WERI-Rb-1 (cell line): ENCODE measurements around the gene POLR3G.

Experiments used
- DNase-seq: peaks from one replicate; pipeline ENCODE4 v3.0.0-alpha.2; 2020
- H3K27ac ChIP-seq: fragments of 250-450 bp; sonication (Bioruptor Pico); 2 replicates; pipeline ENCODE4 v1.5.1; 2020; ENCODE audit warnings: mild to moderate bottlenecking, moderate library complexity
- H3K27me3 ChIP-seq: fragments of 250-450 bp; sonication (Bioruptor Pico); 2 replicates; pipeline ENCODE4 v1.5.1; 2021; ENCODE audit warnings: mild to moderate bottlenecking, low read depth, moderate library complexity; ENCODE audit not compliant: insufficient read depth, severe bottlenecking
- H3K36me3 ChIP-seq: fragments of 250-450 bp; sonication (Bioruptor Pico); 2 replicates; pipeline ENCODE4 v1.5.1; 2020; ENCODE audit warnings: mild to moderate bottlenecking, moderate library complexity
- H3K4me3 ChIP-seq: 2 replicates; pipeline ENCODE4 v1.5.1; 2011; ENCODE audit warnings: low read depth, mild to moderate bottlenecking, control low read depth, low read length
- H3K9me3 ChIP-seq: fragments of 250-450 bp; sonication (Bioruptor Pico); 2 replicates; pipeline ENCODE4 v1.5.1; 2021; ENCODE audit warnings: mild to moderate bottlenecking, moderate library complexity; ENCODE audit not compliant: severe bottlenecking
- TF ChIP-seq, protein P1 (sequence below): IDR thresholded peaks from 2 replicates; pipeline ENCODE4 v1.5.1; 2011; ENCODE audit warnings: low read depth, mild to moderate bottlenecking, control low read depth, inconsistent platforms, low read length

The POLR3G gene

DNA sequence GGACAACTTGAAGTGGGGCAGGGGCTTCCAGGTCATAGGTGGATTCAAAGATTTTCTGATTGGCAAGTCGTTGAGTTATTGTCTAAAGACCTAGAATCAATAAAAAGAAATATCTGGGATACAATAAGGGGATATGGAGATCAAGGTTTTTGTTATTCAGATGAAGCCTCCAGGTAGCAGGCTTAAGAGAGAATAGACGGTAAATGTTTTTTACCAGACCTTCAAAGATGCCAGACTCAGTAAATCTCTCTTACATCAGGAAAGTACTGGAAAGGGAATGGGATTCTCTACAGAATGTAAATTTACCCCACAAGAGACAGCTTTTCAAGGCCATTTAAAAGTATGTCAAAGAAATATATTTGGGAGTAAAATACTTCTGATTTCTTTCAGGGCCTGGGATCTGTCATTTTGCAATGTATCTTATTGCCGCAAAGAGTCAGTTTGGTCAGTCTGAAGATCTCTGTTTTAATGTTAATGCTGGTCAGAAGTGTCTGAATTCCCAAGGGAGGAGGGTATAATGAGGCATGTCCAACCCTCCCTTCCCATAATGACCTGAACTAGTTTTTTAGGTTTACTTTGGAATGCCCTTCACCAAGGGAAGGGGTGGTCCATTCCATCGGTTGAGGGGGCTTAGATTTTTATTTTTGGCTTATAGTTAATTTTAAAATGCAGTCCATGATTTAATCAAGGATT lies 68.3 kb downstream of the POLR3G start:
- TF ChIP-seq, protein P1, sequence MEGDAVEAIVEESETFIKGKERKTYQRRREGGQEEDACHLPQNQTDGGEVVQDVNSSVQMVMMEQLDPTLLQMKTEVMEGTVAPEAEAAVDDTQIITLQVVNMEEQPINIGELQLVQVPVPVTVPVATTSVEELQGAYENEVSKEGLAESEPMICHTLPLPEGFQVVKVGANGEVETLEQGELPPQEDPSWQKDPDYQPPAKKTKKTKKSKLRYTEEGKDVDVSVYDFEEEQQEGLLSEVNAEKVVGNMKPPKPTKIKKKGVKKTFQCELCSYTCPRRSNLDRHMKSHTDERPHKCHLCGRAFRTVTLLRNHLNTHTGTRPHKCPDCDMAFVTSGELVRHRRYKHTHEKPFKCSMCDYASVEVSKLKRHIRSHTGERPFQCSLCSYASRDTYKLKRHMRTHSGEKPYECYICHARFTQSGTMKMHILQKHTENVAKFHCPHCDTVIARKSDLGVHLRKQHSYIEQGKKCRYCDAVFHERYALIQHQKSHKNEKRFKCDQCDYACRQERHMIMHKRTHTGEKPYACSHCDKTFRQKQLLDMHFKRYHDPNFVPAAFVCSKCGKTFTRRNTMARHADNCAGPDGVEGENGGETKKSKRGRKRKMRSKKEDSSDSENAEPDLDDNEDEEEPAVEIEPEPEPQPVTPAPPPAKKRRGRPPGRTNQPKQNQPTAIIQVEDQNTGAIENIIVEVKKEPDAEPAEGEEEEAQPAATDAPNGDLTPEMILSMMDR: no peak
- Histone ChIP-seq H3K4me3 (no peak overlapping the region), H3K27ac (no peak overlapping the region), H3K27me3 (no peaks in the 10 kb centered on the region), H3K36me3 (no peaks in the 10 kb centered on the region), H3K9me3 (no peaks in the 10 kb centered on the region)
- no peak for DNase-seq

DNA sequence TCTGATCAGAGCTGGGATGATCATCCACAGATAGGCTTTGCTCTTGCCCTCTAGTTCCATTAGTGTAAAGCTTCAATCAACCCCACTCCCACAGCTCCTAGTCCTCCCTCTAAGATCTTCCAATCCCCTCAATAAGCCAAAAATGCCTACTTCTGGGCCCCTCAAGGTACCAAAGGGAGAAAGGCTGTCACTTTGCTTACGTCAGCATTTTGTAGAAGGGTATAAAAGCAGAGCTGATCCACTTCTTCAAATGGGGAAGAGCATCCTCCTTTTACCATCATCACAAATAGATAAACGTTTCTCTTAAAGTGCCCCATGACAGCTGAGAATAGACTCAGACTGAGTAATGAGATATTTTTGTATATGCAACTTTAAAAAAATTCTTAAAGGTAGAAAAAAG lies 70.8 kb downstream of the POLR3G start:
- no peak overlapping the region for H3K4me3 ChIP-seq
- no peaks in the 10 kb centered on the region for H3K27me3 ChIP-seq
- no peak overlapping the region for H3K27ac ChIP-seq
- H3K36me3 ChIP-seq: no peaks in the 10 kb centered on the region
- H3K9me3 ChIP-seq: no peaks in the 10 kb centered on the region
- TF ChIP-seq, protein P1: no peak
- DNase-seq: no peak

DNA sequence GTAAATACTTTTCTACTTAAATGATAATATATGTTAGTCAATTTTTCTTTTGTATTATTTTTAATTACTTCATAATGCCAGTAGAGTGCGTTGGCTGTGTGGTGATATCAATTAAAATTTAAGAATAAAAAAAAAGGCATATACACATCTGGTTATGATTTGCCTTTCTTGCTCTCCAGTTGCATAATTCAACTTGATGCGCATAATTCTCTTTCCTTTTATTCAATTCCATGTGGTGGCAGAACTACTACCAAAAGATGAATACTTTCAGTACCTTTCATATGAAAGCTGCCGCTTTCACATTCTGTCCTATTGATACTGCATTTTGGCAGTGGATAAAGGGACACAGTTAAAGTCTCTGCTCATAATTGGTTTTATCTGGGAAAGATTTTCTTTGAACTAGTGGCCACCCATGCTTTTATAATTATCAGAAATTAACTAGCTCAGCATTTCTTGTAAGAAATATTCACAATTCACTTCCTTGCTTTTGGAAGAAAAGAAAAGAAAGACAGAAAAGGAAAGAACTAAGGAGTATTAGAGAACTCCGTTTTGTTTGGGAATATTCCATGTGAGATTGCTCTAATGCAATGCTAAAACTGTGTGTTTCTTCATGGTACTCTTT lies 71.7 kb downstream of the POLR3G start:
- no peak overlapping the region for H3K4me3 ChIP-seq
- DNase-seq: no peak
- no peak overlapping the region for H3K27ac ChIP-seq
- H3K27me3 ChIP-seq: no peaks in the 10 kb centered on the region
- H3K9me3 ChIP-seq: no peaks in the 10 kb centered on the region
- no peaks in the 10 kb centered on the region for H3K36me3 ChIP-seq
- TF ChIP-seq, protein P1: no peak

DNA sequence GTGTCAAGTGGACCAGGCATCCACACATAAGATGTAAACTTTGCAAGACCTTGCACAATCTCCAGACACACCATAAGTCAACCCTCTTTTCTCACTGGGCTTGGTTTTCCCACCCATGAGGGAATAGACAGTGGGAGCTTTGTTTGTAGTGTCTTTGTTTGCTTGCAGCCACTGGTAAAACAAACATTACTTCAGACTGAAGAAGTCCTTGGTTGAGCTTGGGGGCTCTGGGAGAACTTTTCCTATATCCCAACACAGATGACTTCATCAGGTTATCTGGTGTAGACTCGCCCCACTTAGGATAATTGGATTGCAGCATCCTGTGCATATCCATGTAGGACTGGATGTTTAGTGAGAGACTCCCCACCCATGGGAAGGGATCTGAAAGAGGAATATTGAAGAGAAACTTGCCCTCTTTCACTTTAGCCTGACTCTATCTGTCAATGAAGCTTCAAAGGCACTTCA lies 72.4 kb downstream of the POLR3G start:
- H3K27me3 ChIP-seq: no peaks in the 10 kb centered on the region
- no peak for DNase-seq
- H3K9me3 ChIP-seq: no peaks in the 10 kb centered on the region
- TF ChIP-seq, protein P1: no peak
- no peak overlapping the region for H3K4me3 ChIP-seq
- no peaks in the 10 kb centered on the region for H3K36me3 ChIP-seq
- no peak overlapping the region for H3K27ac ChIP-seq

DNA sequence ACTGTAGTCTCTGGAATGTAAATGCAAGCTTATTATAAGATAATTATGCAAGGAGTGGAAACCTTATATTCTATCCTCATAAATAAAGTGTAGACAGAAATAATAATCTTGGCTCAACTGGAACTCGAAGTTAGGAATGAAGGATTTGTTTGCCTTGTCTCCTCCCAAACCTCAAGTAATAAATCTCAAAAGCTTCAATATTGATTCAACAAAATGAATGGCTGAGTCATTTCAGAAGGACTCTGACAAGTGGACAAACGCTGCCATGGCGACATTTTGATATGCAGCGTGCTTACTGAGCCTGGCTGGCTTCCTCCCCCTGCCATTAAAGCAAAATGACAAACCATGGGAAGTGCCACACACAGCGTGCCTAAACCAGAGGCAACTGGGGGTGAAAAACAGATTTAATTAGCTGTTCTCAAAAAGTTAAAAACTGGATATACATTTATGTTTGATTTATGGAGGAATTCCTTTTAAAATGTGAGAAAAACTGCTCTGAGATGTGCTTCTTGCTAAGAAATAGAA lies 73.5 kb downstream of the POLR3G start:
- no peak overlapping the region for H3K27ac ChIP-seq
- no peaks in the 10 kb centered on the region for H3K36me3 ChIP-seq
- no peak for DNase-seq
- TF ChIP-seq, protein P1: no peak
- no peaks in the 10 kb centered on the region for H3K9me3 ChIP-seq
- H3K27me3 ChIP-seq: no peaks in the 10 kb centered on the region
- no peak overlapping the region for H3K4me3 ChIP-seq
